Cardiac fibroblast (primary cell): ENCODE results near the gene TRAPPC14.

Source experiments
- DNase-seq, 2 donors: peaks; one replicate each; pipeline versions ENCODE4 v3.0.0 to v3.0.0-alpha.2; 2010; ENCODE audit warnings: low read depth in 2 of 2
- H3K4me3 ChIP-seq, 2 donors: replicated peaks in 1 of 2; 1 replicate in 1 of 2; 2 replicates in 1 of 2; pipeline ENCODE4 v1.5.1; 2011; ENCODE audit warnings: low read depth in 2 of 2, low read length in 2 of 2, mild to moderate bottlenecking in 2 of 2, moderate library complexity in 1 of 2
- TF ChIP-seq, protein P1 (sequence below): IDR thresholded peaks from one replicate; pipeline ENCODE4 v1.5.1; 2011; ENCODE audit warnings: low read depth, mild to moderate bottlenecking, low read length, inconsistent platforms

Gene TRAPPC14

DNA sequence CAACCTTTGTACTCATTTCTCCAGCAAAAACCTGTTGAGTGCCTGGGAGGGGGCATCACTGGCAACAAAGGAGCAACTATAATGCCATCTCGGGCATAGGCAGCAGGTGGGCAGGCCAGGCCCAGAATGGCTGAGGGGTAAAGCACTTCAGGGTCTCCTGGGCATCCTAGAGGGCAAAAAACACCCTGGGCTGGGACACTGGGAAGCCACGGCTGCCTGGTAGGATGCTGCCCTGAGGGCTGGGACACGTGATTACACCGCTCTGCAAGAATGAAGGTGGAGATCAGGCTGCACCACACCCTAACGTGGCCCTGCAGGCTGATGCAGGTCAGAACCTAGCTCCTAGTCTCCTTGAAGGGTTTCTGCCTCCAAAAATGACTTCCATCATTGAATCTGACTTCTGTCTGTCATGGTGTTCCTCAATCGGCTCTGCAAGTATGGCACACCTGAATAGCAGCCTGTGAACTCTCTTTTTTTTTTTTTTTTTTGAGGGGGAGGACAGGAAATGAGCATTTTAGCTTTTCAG is 4.5 kb upstream of the TRAPPC14 start:
- TF ChIP-seq, protein P1, sequence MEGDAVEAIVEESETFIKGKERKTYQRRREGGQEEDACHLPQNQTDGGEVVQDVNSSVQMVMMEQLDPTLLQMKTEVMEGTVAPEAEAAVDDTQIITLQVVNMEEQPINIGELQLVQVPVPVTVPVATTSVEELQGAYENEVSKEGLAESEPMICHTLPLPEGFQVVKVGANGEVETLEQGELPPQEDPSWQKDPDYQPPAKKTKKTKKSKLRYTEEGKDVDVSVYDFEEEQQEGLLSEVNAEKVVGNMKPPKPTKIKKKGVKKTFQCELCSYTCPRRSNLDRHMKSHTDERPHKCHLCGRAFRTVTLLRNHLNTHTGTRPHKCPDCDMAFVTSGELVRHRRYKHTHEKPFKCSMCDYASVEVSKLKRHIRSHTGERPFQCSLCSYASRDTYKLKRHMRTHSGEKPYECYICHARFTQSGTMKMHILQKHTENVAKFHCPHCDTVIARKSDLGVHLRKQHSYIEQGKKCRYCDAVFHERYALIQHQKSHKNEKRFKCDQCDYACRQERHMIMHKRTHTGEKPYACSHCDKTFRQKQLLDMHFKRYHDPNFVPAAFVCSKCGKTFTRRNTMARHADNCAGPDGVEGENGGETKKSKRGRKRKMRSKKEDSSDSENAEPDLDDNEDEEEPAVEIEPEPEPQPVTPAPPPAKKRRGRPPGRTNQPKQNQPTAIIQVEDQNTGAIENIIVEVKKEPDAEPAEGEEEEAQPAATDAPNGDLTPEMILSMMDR: no peak
- H3K4me3 ChIP-seq: no peak overlapping the region
- no peak for DNase-seq

DNA sequence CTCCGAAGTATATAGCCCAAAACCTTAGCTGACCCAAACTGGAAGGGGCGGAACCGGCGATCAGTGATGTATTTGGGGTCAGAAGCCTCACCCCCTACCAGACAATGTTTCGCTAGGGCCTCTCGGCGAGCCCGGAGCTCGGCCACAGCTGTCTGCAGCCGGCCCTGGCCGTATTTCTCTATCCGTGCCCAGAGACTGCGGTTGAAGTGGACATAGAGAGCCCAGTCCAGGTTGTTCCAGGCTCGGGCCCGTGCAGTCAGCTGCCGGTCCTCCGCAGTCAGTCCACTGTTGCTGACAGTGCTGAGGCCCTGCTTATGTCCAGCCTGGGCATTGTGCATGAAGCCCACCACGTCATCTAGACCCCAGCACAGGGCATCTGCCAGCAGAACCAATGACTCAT is 1.5 kb upstream of the TRAPPC14 start:
- H3K4me3 ChIP-seq: no peak overlapping the region
- TF ChIP-seq, protein P1: no peak
- DNase-seq: no peak

DNA sequence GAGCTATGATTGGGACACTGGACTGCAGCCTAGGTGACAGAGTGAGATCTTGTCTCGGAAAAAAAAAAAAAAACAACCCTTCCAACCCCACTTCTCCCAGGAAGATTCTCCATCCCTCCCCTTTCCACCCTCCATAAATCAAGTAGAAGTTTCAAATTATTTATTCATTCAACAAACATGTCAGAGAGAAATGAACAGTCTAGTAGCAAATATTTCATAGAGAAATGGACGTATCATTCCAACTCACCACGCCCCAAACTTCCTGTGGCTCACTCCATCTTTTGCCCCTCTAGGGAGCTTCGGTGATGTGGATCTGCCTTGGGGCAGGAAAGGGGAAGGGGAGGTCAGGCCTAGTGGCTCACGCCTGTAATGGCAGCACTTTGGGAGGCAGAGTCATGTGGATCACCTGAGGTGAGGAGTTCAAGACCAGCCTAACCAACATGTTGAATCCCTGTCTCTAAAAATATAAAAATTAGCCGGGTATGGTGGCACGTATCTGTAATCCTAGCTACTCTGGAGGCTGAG is 638 bp upstream of the TRAPPC14 start:
- peak in 1 of 2 donors; percentile 32 for DNase-seq
- H3K4me3 ChIP-seq: peak overlapping the region; percentile 65 to 71
- TF ChIP-seq, protein P1: no peak

DNA sequence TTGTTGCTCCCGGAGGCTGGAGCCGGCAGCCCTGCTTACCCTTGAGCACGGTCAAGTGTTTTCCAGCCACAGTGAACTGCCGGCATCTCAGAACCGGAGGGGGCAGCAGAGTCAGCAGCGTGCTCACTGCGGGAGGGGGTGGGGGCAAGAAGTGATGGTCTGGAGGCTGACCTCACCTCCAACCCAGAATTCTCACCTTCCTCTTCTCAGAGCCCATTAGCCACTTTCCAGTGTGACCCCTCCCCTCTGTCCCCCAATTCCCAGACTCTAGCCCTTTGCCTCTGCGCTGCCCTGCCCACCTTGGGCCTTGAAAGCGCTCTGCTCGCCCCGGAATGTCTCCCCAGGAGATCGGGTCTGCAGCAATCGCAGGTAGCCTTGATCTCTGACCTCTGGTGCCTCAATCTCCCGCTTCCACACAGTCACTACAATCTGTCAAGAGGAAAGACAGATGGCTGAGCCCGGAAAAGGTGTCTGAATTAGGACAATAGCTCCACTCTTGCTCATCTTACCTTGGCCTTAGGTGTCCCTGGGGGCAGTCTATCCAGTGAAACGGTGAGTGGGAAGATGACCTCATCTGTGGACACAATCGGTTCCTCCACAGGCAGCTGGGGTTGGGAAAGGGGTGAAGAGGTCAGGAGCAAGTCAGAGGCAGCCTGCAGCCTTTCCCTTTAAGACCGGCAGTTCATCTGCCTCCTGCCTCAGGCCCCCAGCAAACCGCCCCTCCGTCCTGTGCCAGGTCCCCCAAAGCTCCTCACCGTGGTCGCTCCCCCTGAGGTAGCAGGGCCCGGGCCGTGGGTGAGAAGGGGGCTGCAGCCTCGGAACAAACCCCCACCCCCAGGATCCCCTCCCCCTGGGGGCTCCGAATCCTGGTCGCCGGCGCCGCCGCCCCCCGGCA is 942 bp downstream of the TRAPPC14 start:
- TF ChIP-seq, protein P1: peak; percentile 32
- peak; percentile 53 to 78 for DNase-seq
- peak overlapping the region; percentile 65 to 71 for H3K4me3 ChIP-seq

DNA sequence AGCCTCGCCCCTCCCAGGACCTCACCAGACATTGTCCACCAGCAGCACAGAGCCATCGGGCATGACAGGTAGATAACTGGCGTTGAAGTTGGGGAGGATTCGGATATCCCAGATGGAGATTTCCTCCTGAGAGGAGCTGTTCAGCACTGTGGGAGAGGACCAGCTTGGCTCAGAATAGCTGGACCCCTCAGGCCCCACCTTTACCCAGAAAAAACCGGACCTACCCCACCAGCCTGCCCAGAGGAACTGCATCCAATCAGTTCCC is 1.5 kb downstream of the TRAPPC14 start:
- DNase-seq: no peak
- TF ChIP-seq, protein P1: no peak
- H3K4me3 ChIP-seq: peak overlapping the region; percentile 65 to 71

DNA sequence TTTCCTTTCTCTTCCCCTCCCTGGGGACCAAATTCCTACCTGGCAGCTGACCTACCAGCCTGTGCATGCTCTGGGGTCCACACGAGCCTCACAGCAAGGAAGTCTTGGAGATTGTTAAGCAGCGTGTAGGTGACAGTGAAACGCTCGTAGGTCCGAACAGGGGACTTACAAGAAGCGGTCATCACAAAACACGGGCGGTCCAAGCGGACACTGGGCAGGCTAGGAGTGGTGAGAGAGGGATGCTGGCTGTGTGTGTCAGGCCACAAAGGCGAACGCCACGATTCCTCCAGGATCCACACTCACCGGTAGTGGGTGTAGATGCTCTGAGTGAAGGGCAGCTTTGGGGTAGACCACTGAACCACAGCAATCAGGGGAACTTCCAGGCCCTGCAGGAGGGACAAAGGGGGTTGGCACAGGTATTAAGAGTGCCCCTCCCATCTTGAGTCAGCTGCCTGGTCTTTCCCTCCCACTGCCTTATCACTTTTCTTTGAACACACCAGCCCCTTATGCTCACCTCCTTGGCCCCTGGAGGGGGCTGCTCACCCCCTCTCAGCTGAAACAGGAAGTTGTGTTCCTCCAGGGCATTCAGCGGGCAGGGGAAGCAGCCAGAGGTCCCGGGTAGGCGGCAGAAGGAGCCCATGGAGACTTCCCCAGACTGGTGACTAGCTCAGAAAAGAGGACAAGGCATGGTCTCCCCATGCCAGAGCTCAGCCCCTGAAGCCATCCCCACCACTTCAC is 2.0 kb downstream of the TRAPPC14 start:
- DNase-seq: no peak
- no peak overlapping the region for H3K4me3 ChIP-seq
- TF ChIP-seq, protein P1: no peak
